ENCODE results near the gene MLKL.
"Not testable (repeated sequence)": the region's sequence is repeated elsewhere in the genome, so short reads cannot be mapped to it uniquely, and the experiment has no call there.

Gene MLKL

DNA sequence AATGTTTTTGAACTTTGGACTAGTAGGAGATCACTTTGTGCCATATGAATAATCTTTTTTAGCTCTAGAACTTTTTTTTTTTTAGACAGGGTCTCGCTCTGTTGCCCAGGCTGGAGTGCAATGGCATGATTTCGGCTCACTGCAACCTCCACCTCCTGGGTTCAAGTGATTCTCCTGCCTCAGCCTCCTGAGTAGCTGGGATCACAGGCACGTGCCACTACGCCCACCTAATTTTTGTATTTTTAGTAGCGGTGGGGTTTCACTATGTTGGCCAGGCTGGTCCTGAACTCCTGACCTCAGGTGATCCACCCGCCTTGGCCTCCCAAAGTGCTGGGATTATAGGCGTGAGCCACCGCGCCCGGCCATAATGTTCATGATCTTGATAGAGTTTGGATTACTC is 31.8 kb downstream of the MLKL start:
- H3K27me3 ChIP-seq (ENCODE audit: control insufficient read depth, insufficient read depth, low read length); H3K4me1 ChIP-seq (ENCODE audit: control insufficient read depth, insufficient read depth, low read length); H3K27ac ChIP-seq (ENCODE audit: low read length); H3K9me3 ChIP-seq (ENCODE audit: control insufficient read depth, insufficient read depth, low read length); DNase-seq (ENCODE audit: low read depth, low spot score); H3K36me3 ChIP-seq (ENCODE audit: control insufficient read depth, insufficient read depth, low read length); H3K4me3 ChIP-seq (ENCODE audit: low read length): not testable (repeated sequence)
- WGBS (ENCODE audit: insufficient coverage, insufficient read length) = no CpG with 5 or more reads among the region's 10 CpGs

DNA sequence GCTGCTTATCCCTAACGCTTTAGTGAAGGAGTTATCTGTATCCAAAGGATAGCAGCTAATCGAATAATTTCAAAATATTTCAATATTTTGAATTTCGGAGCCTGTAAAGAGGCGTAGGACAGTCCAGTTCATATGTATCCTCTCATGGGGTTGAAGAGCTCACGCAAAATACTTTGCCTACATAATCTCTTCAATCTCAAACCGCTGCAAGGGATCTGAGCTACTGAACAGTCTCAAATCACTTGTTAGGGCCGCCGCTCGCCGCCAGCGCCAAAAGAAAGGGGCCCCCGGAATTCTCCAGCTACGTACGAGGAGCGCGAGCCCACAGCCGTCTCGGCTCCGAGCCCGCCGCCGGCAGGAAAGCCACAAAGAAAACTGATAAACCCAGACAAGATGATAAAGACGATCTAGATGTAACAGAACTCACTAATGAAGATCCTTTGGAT is 33.4 kb downstream of the MLKL start:
- no peaks in the 10 kb centered on the region; the same call in 1 of the 2 replicates for H3K4me1 ChIP-seq (ENCODE audit: control insufficient read depth, insufficient read depth, low read length)
- peak overlapping the region; percentile 26; the same call in 1 of the 2 replicates for H3K4me3 ChIP-seq (ENCODE audit: low read length)
- no peaks in the 10 kb centered on the region for H3K9me3 ChIP-seq (ENCODE audit: control insufficient read depth, insufficient read depth, low read length)
- no peaks in the 10 kb centered on the region for H3K27me3 ChIP-seq (ENCODE audit: control insufficient read depth, insufficient read depth, low read length)
- H3K36me3 ChIP-seq (ENCODE audit: control insufficient read depth, insufficient read depth, low read length) = peaks cover 18% of the 10 kb centered on the region; the same call in 1 of the 2 replicates
- DNase-seq (ENCODE audit: low read depth, low spot score) = no peak
- H3K27ac ChIP-seq (ENCODE audit: low read length) = no peak overlapping the region
- no CpG with 5 or more reads among the region's 23 CpGs for WGBS (ENCODE audit: insufficient coverage, insufficient read length)

DNA sequence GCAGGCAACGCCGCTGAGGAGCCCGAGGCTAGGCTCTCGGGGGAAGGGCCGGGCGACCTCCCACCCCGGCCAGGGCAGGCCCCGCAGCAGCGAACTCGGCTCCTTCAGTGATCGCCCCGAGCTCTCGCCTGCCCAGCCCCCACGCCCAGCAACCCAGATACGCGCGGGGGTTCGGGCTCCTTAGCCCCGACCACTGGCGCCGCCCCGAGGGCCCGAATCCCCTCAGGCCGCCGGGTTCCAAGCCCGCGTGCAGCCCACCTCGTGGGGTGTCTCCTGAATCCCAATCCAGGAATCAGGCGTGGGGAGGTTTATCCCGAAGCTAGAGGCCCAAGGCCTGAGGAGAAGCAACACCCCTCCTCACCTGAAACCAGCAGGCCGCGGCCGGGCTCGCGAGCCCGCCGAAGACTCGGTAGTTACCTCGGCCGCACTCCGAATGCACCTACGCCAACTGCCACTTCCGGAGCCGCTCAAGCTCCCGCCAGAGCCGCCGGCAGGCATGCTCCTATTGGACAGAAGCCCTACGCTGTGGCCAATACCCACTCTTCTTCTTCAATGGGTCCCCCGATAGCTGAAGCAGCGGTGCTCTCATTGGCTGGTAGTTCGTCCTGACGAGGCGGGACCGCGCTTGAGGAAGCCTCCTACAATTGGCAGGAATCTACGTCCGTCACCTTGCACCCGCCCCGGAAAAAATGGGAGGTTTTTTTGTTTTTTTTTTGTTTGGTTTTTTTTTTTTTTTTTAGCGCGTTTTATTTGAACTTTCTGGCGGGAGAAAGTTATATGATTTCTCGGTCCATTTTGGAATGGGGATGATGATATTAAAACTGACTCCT is 34.0 kb downstream of the MLKL start, which contains the start of gene RFWD3:
TSS of gene RFWD3 (minus strand) at position 453 of the 830 bp plus-strand sequence. CDS start 5,428 bp downstream, outside the sequence.
- peak; percentile 96 for DNase-seq (ENCODE audit: low read depth, low spot score)
- no peaks in the 10 kb centered on the region for H3K9me3 ChIP-seq (ENCODE audit: control insufficient read depth, insufficient read depth, low read length)
- H3K36me3 ChIP-seq (ENCODE audit: control insufficient read depth, insufficient read depth, low read length) = peaks cover 18% of the 10 kb centered on the region; the same call in 1 of the 2 replicates
- no CpG with 5 or more reads among the region's 63 CpGs for WGBS (ENCODE audit: insufficient coverage, insufficient read length)
- no peak within 1 kb of the TSS for H3K27ac ChIP-seq (ENCODE audit: low read length)
- no peaks in the 10 kb centered on the region; the same call in 1 of the 2 replicates for H3K4me1 ChIP-seq (ENCODE audit: control insufficient read depth, insufficient read depth, low read length)
- peak within 1 kb of the TSS; percentile 100 for H3K4me3 ChIP-seq (ENCODE audit: low read length)
- H3K27me3 ChIP-seq (ENCODE audit: control insufficient read depth, insufficient read depth, low read length) = no peaks in the 10 kb centered on the region

DNA sequence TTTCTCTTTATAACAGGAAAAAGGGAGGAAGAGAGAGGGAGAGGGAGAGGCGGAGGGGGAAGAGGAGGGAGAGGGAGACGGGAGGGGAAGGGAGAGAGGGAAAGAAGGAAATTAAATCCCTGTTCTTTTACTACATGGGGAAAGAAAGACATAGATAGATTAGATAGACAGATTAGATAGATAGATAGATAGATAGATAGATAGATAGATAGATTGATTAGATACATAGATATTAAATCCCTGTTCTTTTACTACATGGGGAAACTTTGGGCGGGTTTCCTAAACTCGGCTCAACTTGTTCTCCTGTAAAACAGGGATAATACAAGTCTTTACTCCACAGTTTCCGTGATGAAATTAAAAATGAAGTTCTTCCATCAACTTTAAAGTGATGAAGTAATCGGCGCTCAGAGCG is 34.6 kb downstream of the MLKL start:
- Histone ChIP-seq H3K27ac (ENCODE audit: low read length) (no peak overlapping the region), H3K36me3 (ENCODE audit: control insufficient read depth, insufficient read depth, low read length) (peaks cover 20% of the 10 kb centered on the region), H3K4me3 (ENCODE audit: low read length) (peak overlapping the region; percentile 100), H3K27me3 (ENCODE audit: control insufficient read depth, insufficient read depth, low read length) (no peaks in the 10 kb centered on the region), H3K4me1 (ENCODE audit: control insufficient read depth, insufficient read depth, low read length) (no peaks in the 10 kb centered on the region; the same call in 1 of the 2 replicates), H3K9me3 (ENCODE audit: control insufficient read depth, insufficient read depth, low read length) (no peaks in the 10 kb centered on the region)
- DNase-seq (ENCODE audit: low read depth, low spot score) = no peak
- no CpG with 5 or more reads among the region's 8 CpGs for WGBS (ENCODE audit: insufficient coverage, insufficient read length)

DNA sequence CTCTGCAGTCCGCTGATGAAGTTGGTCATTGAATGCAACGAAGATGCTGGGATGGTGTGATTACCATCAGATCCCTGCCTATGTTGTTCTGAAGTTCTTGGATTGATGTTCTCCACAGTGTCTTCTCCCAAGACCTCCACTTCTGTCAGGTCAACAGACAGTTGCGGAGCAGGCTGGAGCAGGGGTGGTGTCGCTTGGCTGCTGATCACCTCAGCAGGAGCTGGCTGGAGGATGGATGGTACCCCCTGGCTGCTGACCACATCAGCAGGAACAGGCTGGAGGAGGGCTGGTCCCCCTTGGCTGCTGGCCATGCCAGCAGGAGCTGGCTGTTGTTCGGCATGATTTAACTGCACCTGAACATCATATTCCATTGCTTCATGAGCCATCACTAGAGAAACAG is 39.6 kb downstream of the MLKL start:
- Histone ChIP-seq H3K9me3 (ENCODE audit: control insufficient read depth, insufficient read depth, low read length) (no peaks in the 10 kb centered on the region), H3K4me3 (ENCODE audit: low read length) (no peak overlapping the region), H3K27ac (ENCODE audit: low read length) (no peak overlapping the region), H3K4me1 (ENCODE audit: control insufficient read depth, insufficient read depth, low read length) (no peaks in the 10 kb centered on the region), H3K36me3 (ENCODE audit: control insufficient read depth, insufficient read depth, low read length) (peaks cover 42% of the 10 kb centered on the region), H3K27me3 (ENCODE audit: control insufficient read depth, insufficient read depth, low read length) (no peaks in the 10 kb centered on the region; the same call in 1 of the 2 replicates)
- WGBS (ENCODE audit: insufficient coverage, insufficient read length) = no CpG with 5 or more reads among the region's 5 CpGs
- DNase-seq (ENCODE audit: low read depth, low spot score) = no peak

DNA sequence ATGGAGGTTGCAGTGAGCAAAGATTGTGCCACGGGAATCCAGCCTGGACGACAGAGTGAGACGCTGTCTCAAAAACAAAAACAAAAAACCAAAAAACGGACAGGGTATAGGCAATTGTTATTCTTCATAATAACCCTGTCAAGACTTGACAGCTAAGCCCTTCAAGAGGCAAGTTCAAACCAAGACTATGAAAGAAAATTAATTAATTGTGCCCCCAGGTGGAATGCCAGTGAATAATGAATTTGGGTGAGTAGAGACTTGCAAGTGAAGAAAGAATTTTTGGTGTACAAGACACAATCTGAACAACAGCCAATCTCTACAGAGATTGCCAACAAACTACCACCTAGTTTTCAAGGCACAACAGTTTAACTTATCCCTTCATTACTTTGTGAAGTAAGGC is 40.3 kb downstream of the MLKL start:
- peaks cover 42% of the 10 kb centered on the region for H3K36me3 ChIP-seq (ENCODE audit: control insufficient read depth, insufficient read depth, low read length)
- no peaks in the 10 kb centered on the region for H3K4me1 ChIP-seq (ENCODE audit: control insufficient read depth, insufficient read depth, low read length)
- H3K27ac ChIP-seq (ENCODE audit: low read length) = no peak overlapping the region
- H3K4me3 ChIP-seq (ENCODE audit: low read length) = no peak overlapping the region
- H3K9me3 ChIP-seq (ENCODE audit: control insufficient read depth, insufficient read depth, low read length) = no peaks in the 10 kb centered on the region
- no peak for DNase-seq (ENCODE audit: low read depth, low spot score)
- H3K27me3 ChIP-seq (ENCODE audit: control insufficient read depth, insufficient read depth, low read length) = no peaks in the 10 kb centered on the region; the same call in 1 of the 2 replicates
- WGBS (ENCODE audit: insufficient coverage, insufficient read length) = no CpG with 5 or more reads among the region's 4 CpGs

DNA sequence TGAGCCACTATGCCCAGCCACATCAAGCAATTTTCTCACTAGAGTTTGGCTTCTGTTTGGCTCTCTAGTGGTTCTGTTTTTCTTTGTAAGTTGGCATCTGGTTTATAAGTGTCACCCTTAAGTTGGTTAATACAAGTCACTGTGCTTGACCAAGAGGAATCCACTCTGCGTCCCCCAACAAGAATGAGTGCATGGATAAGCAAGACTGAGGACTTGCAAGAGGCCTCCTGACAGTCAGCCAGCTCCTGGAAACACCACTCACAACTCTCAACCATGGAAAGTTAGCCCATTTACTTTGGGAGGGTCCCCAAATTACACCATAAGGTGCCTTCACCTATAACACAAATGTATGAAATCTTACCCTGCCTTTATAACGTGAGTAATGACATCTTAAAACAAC is 41.6 kb downstream of the MLKL start:
- no peak for DNase-seq (ENCODE audit: low read depth, low spot score)
- no peak overlapping the region for H3K4me3 ChIP-seq (ENCODE audit: low read length)

DNA sequence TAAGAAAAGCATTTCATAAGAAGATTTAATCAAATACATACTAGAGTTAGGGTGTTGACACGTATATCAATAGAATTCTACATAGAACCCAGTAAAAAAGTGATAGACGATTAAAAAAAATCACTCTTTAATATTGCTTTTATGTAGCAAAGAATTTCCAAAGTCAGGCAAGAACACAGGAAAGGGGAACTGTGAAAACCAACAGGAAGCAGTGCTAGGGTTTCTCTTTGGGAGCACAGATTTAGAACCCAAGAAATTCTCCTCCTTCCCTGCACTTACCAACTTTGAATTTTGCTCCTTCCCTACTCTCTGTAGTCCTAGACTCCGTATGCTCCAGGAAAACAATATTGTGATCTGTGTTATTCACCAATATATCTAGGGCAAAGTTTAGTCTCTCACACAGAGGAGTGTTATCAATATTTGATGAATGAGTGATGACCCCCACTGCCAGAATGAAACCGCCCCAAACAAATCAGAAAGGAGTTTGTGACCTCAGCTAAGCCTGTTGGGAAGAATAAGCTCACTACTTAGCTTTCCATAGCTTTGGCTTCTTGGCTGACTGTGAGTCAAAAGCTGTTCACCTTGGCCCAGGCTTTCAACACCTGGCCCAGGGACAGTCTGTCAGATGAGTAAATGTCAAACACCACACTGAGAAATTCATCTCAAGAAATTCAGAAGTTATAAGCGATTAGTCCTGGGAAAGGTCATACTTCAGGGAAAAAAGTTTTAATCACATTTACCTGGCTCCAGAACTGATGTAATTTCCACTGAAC is 42.6 kb downstream of the MLKL start:
- Histone ChIP-seq H3K4me1 (ENCODE audit: control insufficient read depth, insufficient read depth, low read length) (no peaks in the 10 kb centered on the region), H3K36me3 (ENCODE audit: control insufficient read depth, insufficient read depth, low read length) (peaks cover 29% of the 10 kb centered on the region)
- no CpG with 5 or more reads among the region's 5 CpGs for WGBS (ENCODE audit: insufficient coverage, insufficient read length)

More for the DNA sequence above, 41.6 kb downstream of the MLKL start:
- Histone ChIP-seq H3K9me3 (ENCODE audit: control insufficient read depth, insufficient read depth, low read length) (no peaks in the 10 kb centered on the region), H3K27ac (ENCODE audit: low read length) (no peak overlapping the region), H3K4me1 (ENCODE audit: control insufficient read depth, insufficient read depth, low read length) (no peaks in the 10 kb centered on the region), H3K27me3 (ENCODE audit: control insufficient read depth, insufficient read depth, low read length) (no peaks in the 10 kb centered on the region; the same call in 1 of the 2 replicates), H3K36me3 (ENCODE audit: control insufficient read depth, insufficient read depth, low read length) (peaks cover 36% of the 10 kb centered on the region)
- WGBS (ENCODE audit: insufficient coverage, insufficient read length) = no CpG with 5 or more reads among the region's 2 CpGs

DNA sequence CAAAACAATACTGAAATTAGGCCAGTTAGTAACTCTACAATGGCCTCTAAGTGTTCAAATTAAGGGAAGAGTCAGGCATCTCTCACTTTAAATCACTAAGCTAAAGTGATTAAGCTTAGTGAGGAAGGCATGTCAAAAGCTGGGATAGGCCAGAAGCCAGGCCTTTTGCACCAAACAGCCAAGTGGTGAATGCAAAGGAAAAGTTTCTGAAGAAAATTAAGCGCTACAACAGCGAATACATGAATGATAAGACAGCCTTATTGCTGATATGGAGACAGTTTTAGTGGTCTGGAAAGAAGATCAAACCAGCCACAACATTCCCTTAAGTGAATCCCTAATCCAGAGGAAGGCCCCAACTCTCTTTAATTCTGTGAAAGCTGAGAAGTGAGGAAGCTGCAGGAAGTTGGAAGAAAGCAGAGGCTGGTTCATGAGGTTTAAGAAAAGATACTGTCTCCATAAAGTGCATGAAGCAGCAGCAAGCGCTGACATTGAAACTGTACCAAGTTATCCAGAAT is 46.1 kb downstream of the MLKL start:
- WGBS (ENCODE audit: insufficient coverage, insufficient read length) = no CpG with 5 or more reads among the region's 3 CpGs
- DNase-seq (ENCODE audit: low read depth, low spot score) = no peak
- Histone ChIP-seq H3K27ac (ENCODE audit: low read length) (no peak overlapping the region), H3K9me3 (ENCODE audit: control insufficient read depth, insufficient read depth, low read length) (no peaks in the 10 kb centered on the region), H3K27me3 (ENCODE audit: control insufficient read depth, insufficient read depth, low read length) (peaks cover 1% of the 10 kb centered on the region; the same call in 1 of the 2 replicates), H3K36me3 (ENCODE audit: control insufficient read depth, insufficient read depth, low read length) (peaks cover 21% of the 10 kb centered on the region; the same call in 1 of the 2 replicates), H3K4me1 (ENCODE audit: control insufficient read depth, insufficient read depth, low read length) (no peaks in the 10 kb centered on the region), H3K4me3 (ENCODE audit: low read length) (no peak overlapping the region)

More for the DNA sequence above, 42.6 kb downstream of the MLKL start:
- H3K4me3 ChIP-seq (ENCODE audit: low read length) = no peak overlapping the region
- H3K9me3 ChIP-seq (ENCODE audit: control insufficient read depth, insufficient read depth, low read length) = no peaks in the 10 kb centered on the region
- no peak overlapping the region for H3K27ac ChIP-seq (ENCODE audit: low read length)
- no peak for DNase-seq (ENCODE audit: low read depth, low spot score)
- H3K27me3 ChIP-seq (ENCODE audit: control insufficient read depth, insufficient read depth, low read length) = peaks cover under 1% of the 10 kb centered on the region; the same call in 1 of the 2 replicates

DNA sequence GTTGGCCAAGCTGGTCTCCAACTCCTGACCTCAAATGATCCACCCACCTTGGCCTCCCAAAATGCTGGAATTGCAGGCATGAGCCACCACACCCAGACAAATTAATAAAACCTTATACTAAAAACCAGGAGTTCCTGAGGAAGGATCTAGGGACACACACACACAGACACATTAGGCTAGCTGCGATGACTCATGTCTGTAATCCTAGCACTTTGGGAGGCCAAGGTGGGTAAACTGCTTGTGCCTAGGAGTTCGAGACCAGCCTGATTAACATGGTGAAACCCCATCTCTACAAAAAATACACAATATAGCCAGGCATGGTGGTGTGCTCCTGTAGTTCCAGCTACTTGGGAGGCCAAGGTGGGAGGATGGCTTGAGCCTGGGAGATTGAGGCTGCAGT is 47.8 kb downstream of the MLKL start:
- not testable (repeated sequence) for H3K9me3 ChIP-seq (ENCODE audit: control insufficient read depth, insufficient read depth, low read length); DNase-seq (ENCODE audit: low read depth, low spot score); H3K4me3 ChIP-seq (ENCODE audit: low read length); H3K27ac ChIP-seq (ENCODE audit: low read length); H3K27me3 ChIP-seq (ENCODE audit: control insufficient read depth, insufficient read depth, low read length); H3K4me1 ChIP-seq (ENCODE audit: control insufficient read depth, insufficient read depth, low read length)
- H3K36me3 ChIP-seq (ENCODE audit: control insufficient read depth, insufficient read depth, low read length) = peaks cover 22% of the 10 kb centered on the region
- no CpG with 5 or more reads among the region's 2 CpGs for WGBS (ENCODE audit: insufficient coverage, insufficient read length)
